ENCODE results near the gene ZNF524. TPM values are rescaled to one million over a fixed set of nuclear protein-coding genes. Genes with fewer than 3 reads are reported as not detected.

The ZNF524 gene
- total and polyA plus RNA-seq, 2 experiments from 2014 or later = 17.8 to 18.2 TPM

DNA sequence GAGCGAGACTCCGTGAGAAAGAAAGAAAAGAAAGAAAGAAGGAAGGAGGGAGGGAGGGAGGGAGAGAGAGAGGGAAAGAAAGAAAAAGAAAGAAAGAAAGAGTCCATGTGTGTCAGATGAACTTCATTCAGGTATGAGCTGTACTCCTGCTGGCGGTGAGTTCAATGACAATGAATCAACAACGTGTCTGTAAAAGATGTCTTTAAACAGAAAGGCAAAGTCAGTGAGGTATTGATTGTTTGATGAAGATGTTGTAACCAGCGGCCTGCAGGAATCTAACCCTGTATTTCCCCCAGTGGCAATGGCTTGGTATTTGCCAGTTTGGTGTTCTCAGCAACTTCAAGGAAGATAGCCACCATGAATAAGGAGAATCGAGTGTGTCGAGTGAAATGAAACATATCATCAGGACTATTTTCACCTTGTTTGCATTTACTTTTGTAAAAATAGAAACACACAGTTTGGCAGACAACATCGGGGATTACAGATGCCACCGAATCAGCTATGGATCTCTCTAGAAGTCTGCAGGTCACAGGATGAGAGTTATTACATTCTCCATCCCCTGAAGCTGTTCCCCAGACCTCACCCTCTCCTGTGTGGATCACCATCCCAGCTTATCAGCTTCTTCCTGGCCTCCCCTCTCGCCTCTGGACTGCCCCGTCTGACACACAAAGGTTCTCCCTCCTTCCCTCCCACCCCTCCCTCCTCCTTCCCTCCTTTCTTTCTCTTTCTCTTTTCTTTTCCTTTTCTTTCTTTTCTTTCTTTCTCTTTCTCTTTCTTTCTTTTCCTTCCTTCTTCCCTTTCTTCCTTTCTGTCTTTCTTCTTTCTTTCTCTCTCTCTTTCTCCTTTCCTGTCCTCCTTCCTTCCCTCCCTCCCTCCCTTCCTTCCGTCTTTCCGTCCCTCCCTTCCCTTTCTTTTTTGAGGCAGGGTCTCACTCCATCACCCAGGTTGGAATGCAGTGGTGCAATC lies 46.6 kb upstream of the ZNF524 start:
- TF ChIP-seq EZH2phosphoT487 (IDR thresholded peaks at IDR 0.05; ENCODE audit: insufficient read depth, low read depth) (no peak), EZH2 (IDR thresholded peaks at IDR 0.05; ENCODE audit: insufficient read depth, poor library complexity, severe bottlenecking) (no peak)
- Histone ChIP-seq H3K79me2 (ENCODE audit: insufficient read depth) (no peaks in the 10 kb centered on the region), H3K4me2 (ENCODE audit: unreplicated experiment) (peak overlapping the region; percentile 20), H3K36me3 (ENCODE audit: low read depth) (no peaks in the 10 kb centered on the region), H3K9ac (0 out of 2 replicates have a peak overlapping the region, but pooled peaks have one; percentile 5), H3K9me3 (ENCODE audit: low read depth) (no peaks in the 10 kb centered on the region), H3K4me1 (ENCODE audit: insufficient read depth) (peaks cover 5% of the 10 kb centered on the region; the same call in 1 of the 2 replicates), H3K4me3 (no peak overlapping the region), H3K9me2 (ENCODE audit: insufficient read depth) (no peaks in the 10 kb centered on the region), H2AFZ (peak overlapping the region; percentile 32), H3K27ac (peak overlapping the region; percentile 46), H3F3A (ENCODE audit: insufficient read depth) (peaks cover 5% of the 10 kb centered on the region), H4K20me1 (ENCODE audit: insufficient read depth) (no peaks in the 10 kb centered on the region), H3K27me3 (replicated peaks; ENCODE audit: insufficient read depth) (no peaks in the 10 kb centered on the region)
- DNase-seq = peak; percentile 28
- in situ Hi-C loops (cut with MboI) = no loop called here
- 35 to 40% methylated on average over 12 to 13 of the region's 13 CpGs for WGBS, 2 experiments (ENCODE audit: low coverage in 1 of 2, low lambda C conversion rate in 2 of 2, missing lambda C conversion rate in 2 of 2)

GRCh38 chr19:55554302-55554701 lies 45.8 kb upstream of the ZNF524 start:
- Histone ChIP-seq H3K4me2 (ENCODE audit: unreplicated experiment) (no peak overlapping the region), H3K79me2 (ENCODE audit: insufficient read depth) (no peaks in the 10 kb centered on the region), H3K9me2 (ENCODE audit: insufficient read depth) (no peaks in the 10 kb centered on the region), H3K4me1 (ENCODE audit: insufficient read depth) (peaks cover 5% of the 10 kb centered on the region; the same call in 1 of the 2 replicates), H3K9me3 (ENCODE audit: low read depth) (no peaks in the 10 kb centered on the region), H3K9ac (no peak overlapping the region), H3F3A (ENCODE audit: insufficient read depth) (peaks cover 3% of the 10 kb centered on the region; the same call in 1 of the 2 replicates), H3K27me3 (replicated peaks; ENCODE audit: insufficient read depth) (no peaks in the 10 kb centered on the region), H3K4me3 (no peak overlapping the region), H2AFZ (no peak overlapping the region), H4K20me1 (ENCODE audit: insufficient read depth) (no peaks in the 10 kb centered on the region), H3K27ac (no peak overlapping the region), H3K36me3 (ENCODE audit: low read depth) (no peaks in the 10 kb centered on the region)
- no peak for DNase-seq
- in situ Hi-C loops (cut with MboI) = no loop called here
- WGBS, 2 experiments (ENCODE audit: low coverage in 1 of 2, low lambda C conversion rate in 2 of 2, missing lambda C conversion rate in 2 of 2) = 67% methylated on average over 9 of the region's 9 CpGs
- TF ChIP-seq EZH2phosphoT487 (IDR thresholded peaks at IDR 0.05; ENCODE audit: insufficient read depth, low read depth) = no peak
- TF ChIP-seq EZH2 (IDR thresholded peaks at IDR 0.05; ENCODE audit: insufficient read depth, poor library complexity, severe bottlenecking) = no peak

DNA sequence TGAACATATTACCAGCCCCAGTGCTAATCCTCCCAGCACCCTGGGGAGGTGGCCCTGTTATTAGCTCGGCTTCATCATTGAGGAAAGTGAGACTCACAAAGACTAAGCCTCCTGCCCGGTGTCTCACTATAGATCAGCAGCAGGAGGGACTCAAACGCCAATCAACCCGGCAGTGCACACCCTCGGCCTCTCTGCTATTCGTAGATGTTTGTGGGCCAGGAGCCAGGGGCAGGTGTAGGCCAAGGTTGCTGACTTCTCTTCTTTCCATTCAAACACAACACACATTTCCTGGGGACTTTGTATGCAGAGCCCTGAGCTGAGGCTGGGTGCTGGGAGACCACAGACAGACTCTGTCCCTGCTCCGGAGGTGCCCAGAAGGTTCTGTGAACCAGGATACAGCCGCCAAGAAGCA lies 45.3 kb upstream of the ZNF524 start:
- H3K4me3 ChIP-seq = no peak overlapping the region
- no peaks in the 10 kb centered on the region for H4K20me1 ChIP-seq (ENCODE audit: insufficient read depth)
- H3K27me3 ChIP-seq (replicated peaks; ENCODE audit: insufficient read depth) = no peaks in the 10 kb centered on the region
- no peaks in the 10 kb centered on the region for H3K36me3 ChIP-seq (ENCODE audit: low read depth)
- peaks cover 5% of the 10 kb centered on the region; the same call in 1 of the 2 replicates for H3K4me1 ChIP-seq (ENCODE audit: insufficient read depth)
- no peak overlapping the region for H3K9ac ChIP-seq
- 59 to 61% methylated on average over 8 of the region's 8 CpGs for WGBS, 2 experiments (ENCODE audit: low coverage in 1 of 2, low lambda C conversion rate in 2 of 2, missing lambda C conversion rate in 2 of 2)
- H2AFZ ChIP-seq = no peak overlapping the region
- DNase-seq = no peak
- no peak overlapping the region for H3K4me2 ChIP-seq (ENCODE audit: unreplicated experiment)
- no peaks in the 10 kb centered on the region for H3K9me2 ChIP-seq (ENCODE audit: insufficient read depth)
- no peaks in the 10 kb centered on the region for H3K9me3 ChIP-seq (ENCODE audit: low read depth)
- in situ Hi-C loops (cut with MboI) = no loop called here
- peaks cover 3% of the 10 kb centered on the region; the same call in 1 of the 2 replicates for H3F3A ChIP-seq (ENCODE audit: insufficient read depth)
- TF ChIP-seq EZH2phosphoT487 (IDR thresholded peaks at IDR 0.05; ENCODE audit: insufficient read depth, low read depth) (no peak), EZH2 (IDR thresholded peaks at IDR 0.05; ENCODE audit: insufficient read depth, poor library complexity, severe bottlenecking) (no peak)
- no peaks in the 10 kb centered on the region for H3K79me2 ChIP-seq (ENCODE audit: insufficient read depth)
- no peak overlapping the region for H3K27ac ChIP-seq

DNA sequence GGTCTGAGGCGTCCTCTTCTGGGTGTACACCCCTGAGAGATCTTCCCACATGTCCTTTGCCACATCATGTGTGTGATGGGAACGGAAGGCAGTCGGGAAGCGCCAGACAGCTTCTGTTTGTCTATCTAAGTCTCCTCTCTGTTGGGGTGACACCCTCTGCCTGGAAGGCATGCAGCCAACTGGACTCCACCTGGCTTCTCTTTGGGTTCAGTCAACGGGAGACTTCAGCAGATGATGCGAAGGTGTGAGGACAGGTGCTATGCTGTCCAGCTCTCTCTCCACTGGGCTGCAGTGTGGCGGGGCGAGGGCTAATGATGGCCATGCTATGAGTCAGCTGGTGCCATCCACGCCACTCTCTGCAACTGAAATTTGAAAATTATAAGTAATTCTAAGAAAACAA lies 40.4 kb upstream of the ZNF524 start:
- no peak overlapping the region for H3K4me2 ChIP-seq (ENCODE audit: unreplicated experiment)
- H3K4me1 ChIP-seq (ENCODE audit: insufficient read depth) = no peaks in the 10 kb centered on the region
- no peaks in the 10 kb centered on the region for H3F3A ChIP-seq (ENCODE audit: insufficient read depth)
- no peak for DNase-seq
- no peaks in the 10 kb centered on the region; the same call in 1 of the 2 replicates for H3K27me3 ChIP-seq (replicated peaks; ENCODE audit: insufficient read depth)
- no peak overlapping the region for H3K27ac ChIP-seq
- H3K4me3 ChIP-seq = no peak overlapping the region
- in situ Hi-C loops (cut with MboI) = no loop called here
- no peaks in the 10 kb centered on the region for H3K79me2 ChIP-seq (ENCODE audit: insufficient read depth)
- no peaks in the 10 kb centered on the region for H3K9me2 ChIP-seq (ENCODE audit: insufficient read depth)
- no peaks in the 10 kb centered on the region for H3K9me3 ChIP-seq (ENCODE audit: low read depth)
- no peaks in the 10 kb centered on the region for H3K36me3 ChIP-seq (ENCODE audit: low read depth)
- H3K9ac ChIP-seq = no peak overlapping the region
- TF ChIP-seq EZH2 (IDR thresholded peaks at IDR 0.05; ENCODE audit: insufficient read depth, poor library complexity, severe bottlenecking) = no peak
- no peak overlapping the region for H2AFZ ChIP-seq
- H4K20me1 ChIP-seq (ENCODE audit: insufficient read depth) = no peaks in the 10 kb centered on the region
- WGBS, 2 experiments (ENCODE audit: low coverage in 1 of 2, low lambda C conversion rate in 2 of 2, missing lambda C conversion rate in 2 of 2) = 51 to 59% methylated on average over 8 to 9 of the region's 9 CpGs

Data from GM23248 (cell line).